ENCODE measurements around the gene MCF2L2. TPM values are rescaled to one million over a fixed set of nuclear protein-coding genes. Genes with fewer than 3 reads are reported as not detected.

Gene MCF2L2
- polyA plus RNA-seq, 1 donor from 2014 or later: 9.3 TPM

GRCh38 chr3:183298701-183299153 is 129.7 kb downstream of the MCF2L2 start:
- Histone ChIP-seq H3K9me3 (ENCODE audit: low read length) (no peaks in the 10 kb centered on the region), H3K36me3 (ENCODE audit: insufficient read depth, low read length) (peaks cover 7% of the 10 kb centered on the region), H2AFZ (ENCODE audit: low read depth, low read length) (no peak overlapping the region), H3K27me3 (ENCODE audit: insufficient read depth, low read depth, low read length) (no peaks in the 10 kb centered on the region), H4K20me1 (ENCODE audit: insufficient read depth) (no peaks in the 10 kb centered on the region), H3K79me2 (replicated peaks; ENCODE audit: insufficient read depth, low read length) (no peaks in the 10 kb centered on the region), H3K9me2 (ENCODE audit: insufficient read depth, low read length) (no peaks in the 10 kb centered on the region), H3K27ac (ENCODE audit: low read length) (no peak overlapping the region), H3F3A (ENCODE audit: insufficient read depth, low read length, poor library complexity, severe bottlenecking) (no peaks in the 10 kb centered on the region), H3K9ac (ENCODE audit: low read length) (no peak overlapping the region), H3K4me3 (ENCODE audit: low read length) (no peak overlapping the region), H3K4me2 (ENCODE audit: low read length) (no peak overlapping the region)
- no peak for TF ChIP-seq POLR2AphosphoS5 (IDR thresholded peaks at IDR 0.05)
- TF ChIP-seq CTCF (IDR thresholded peaks at IDR 0.05; ENCODE audit: poor library complexity, severe bottlenecking): no peak
- TF ChIP-seq SMC3 (conservative IDR thresholded peaks at IDR 0.05; ENCODE audit: poor library complexity): no peak
- TF ChIP-seq REST (IDR thresholded peaks at IDR 0.05; ENCODE audit: borderline replicate concordance): no peak
- TF ChIP-seq TAF1 (IDR thresholded peaks at IDR 0.05; ENCODE audit: low read depth): no peak

- Histone ChIP-seq H4K20me1 (ENCODE audit: insufficient read depth) (no peaks in the 10 kb centered on the region), H3F3A (ENCODE audit: insufficient read depth, low read length, poor library complexity, severe bottlenecking) (no peaks in the 10 kb centered on the region), H3K27ac (ENCODE audit: low read length) (no peak overlapping the region), H3K4me2 (ENCODE audit: low read length) (no peak overlapping the region), H3K9me2 (ENCODE audit: insufficient read depth, low read length) (no peaks in the 10 kb centered on the region), H3K27me3 (ENCODE audit: insufficient read depth, low read depth, low read length) (no peaks in the 10 kb centered on the region), H3K36me3 (ENCODE audit: insufficient read depth, low read length) (peaks cover 7% of the 10 kb centered on the region), H3K4me3 (ENCODE audit: low read length) (no peak overlapping the region), H2AFZ (ENCODE audit: low read depth, low read length) (no peak overlapping the region), H3K9ac (ENCODE audit: low read length) (no peak overlapping the region), H3K79me2 (replicated peaks; ENCODE audit: insufficient read depth, low read length) (no peaks in the 10 kb centered on the region), H3K9me3 (ENCODE audit: low read length) (no peaks in the 10 kb centered on the region)
- no peak for TF ChIP-seq SMC3 (conservative IDR thresholded peaks at IDR 0.05; ENCODE audit: poor library complexity)
- no peak for TF ChIP-seq REST (IDR thresholded peaks at IDR 0.05; ENCODE audit: borderline replicate concordance)
- no peak for TF ChIP-seq MXI1 (conservative IDR thresholded peaks at IDR 0.05; ENCODE audit: poor library complexity, severe bottlenecking)
- no peak for TF ChIP-seq TAF1 (IDR thresholded peaks at IDR 0.05; ENCODE audit: low read depth)
- no peak for TF ChIP-seq CTCF (IDR thresholded peaks at IDR 0.05; ENCODE audit: poor library complexity, severe bottlenecking)
- TF ChIP-seq EZH2 (IDR thresholded peaks at IDR 0.05; ENCODE audit: borderline replicate concordance, insufficient read depth, low read length, poor library complexity, severe bottlenecking): no peak
Observed at GRCh38 chr3:183296944-183297343, 131.5 kb downstream of the MCF2L2 start.
